ENCODE results near the gene ETV4. TPM values are rescaled to one million over a fixed set of nuclear protein-coding genes. Genes with fewer than 3 reads are reported as not detected.

ETV4 gene
- total RNA-seq, 1 donor from 2014 or later: 5.9 TPM

- peaks cover 6% of the 10 kb centered on the region for H3K36me3 Mint-ChIP-seq (ENCODE audit: unreplicated experiment)
- peak overlapping the region; percentile 94 for H3K27ac Mint-ChIP-seq (ENCODE audit: unreplicated experiment)
- no peaks in the 10 kb centered on the region for H3K9me3 Mint-ChIP-seq (ENCODE audit: unreplicated experiment)
- H3K27me3 Mint-ChIP-seq (ENCODE audit: unreplicated experiment): no peaks in the 10 kb centered on the region
- peaks cover 46% of the 10 kb centered on the region for H3K4me1 Mint-ChIP-seq (ENCODE audit: unreplicated experiment)
- no peak for DNase-seq (ENCODE audit: extremely low spot score, unreplicated experiment)
- TF ChIP-seq CTCF (IDR thresholded peaks at IDR 0.05): no peak
- H3K4me3 Mint-ChIP-seq (ENCODE audit: unreplicated experiment): peak overlapping the region; percentile 14
Measured at GRCh38 chr17:43531082-43531378, 15.1 kb downstream of the ETV4 start.

- peaks cover 6% of the 10 kb centered on the region for H3K36me3 Mint-ChIP-seq (ENCODE audit: unreplicated experiment)
- H3K27ac Mint-ChIP-seq (ENCODE audit: unreplicated experiment): peak overlapping the region; percentile 94
- TF ChIP-seq CTCF (IDR thresholded peaks at IDR 0.05): no peak
- no peaks in the 10 kb centered on the region for H3K27me3 Mint-ChIP-seq (ENCODE audit: unreplicated experiment)
- H3K4me3 Mint-ChIP-seq (ENCODE audit: unreplicated experiment): peak overlapping the region; percentile 42
- H3K4me1 Mint-ChIP-seq (ENCODE audit: unreplicated experiment): peaks cover 45% of the 10 kb centered on the region
- peak; percentile 89 for DNase-seq (ENCODE audit: extremely low spot score, unreplicated experiment)
- H3K9me3 Mint-ChIP-seq (ENCODE audit: unreplicated experiment): no peaks in the 10 kb centered on the region
Measured at GRCh38 chr17:43530288-43531081, 15.7 kb downstream of the ETV4 start.

GRCh38 chr17:43529947-43530287 lies 16.2 kb downstream of the ETV4 start:
- Mint-ChIP-seq H3K27me3 (ENCODE audit: unreplicated experiment) (no peaks in the 10 kb centered on the region), H3K36me3 (ENCODE audit: unreplicated experiment) (peaks cover 7% of the 10 kb centered on the region), H3K4me1 (ENCODE audit: unreplicated experiment) (peaks cover 45% of the 10 kb centered on the region), H3K27ac (ENCODE audit: unreplicated experiment) (peak overlapping the region; percentile 94), H3K4me3 (ENCODE audit: unreplicated experiment) (peak overlapping the region; percentile 42), H3K9me3 (ENCODE audit: unreplicated experiment) (no peaks in the 10 kb centered on the region)
- TF ChIP-seq CTCF (IDR thresholded peaks at IDR 0.05): no peak
- DNase-seq (ENCODE audit: extremely low spot score, unreplicated experiment): no peak

- Mint-ChIP-seq H3K4me3 (ENCODE audit: unreplicated experiment) (no peak overlapping the region), H3K4me1 (ENCODE audit: unreplicated experiment) (peaks cover 51% of the 10 kb centered on the region), H3K27ac (ENCODE audit: unreplicated experiment) (peak overlapping the region; percentile 94), H3K36me3 (ENCODE audit: unreplicated experiment) (peaks cover 13% of the 10 kb centered on the region), H3K9me3 (ENCODE audit: unreplicated experiment) (no peaks in the 10 kb centered on the region), H3K27me3 (ENCODE audit: unreplicated experiment) (no peaks in the 10 kb centered on the region)
- DNase-seq (ENCODE audit: extremely low spot score, unreplicated experiment): no peak
- no peak for TF ChIP-seq CTCF (IDR thresholded peaks at IDR 0.05)
Measured at GRCh38 chr17:43528988-43529814, 16.9 kb downstream of the ETV4 start.

- H3K4me1 Mint-ChIP-seq (ENCODE audit: unreplicated experiment): peaks cover 56% of the 10 kb centered on the region
- peak overlapping the region; percentile 57 for H3K27ac Mint-ChIP-seq (ENCODE audit: unreplicated experiment)
- H3K36me3 Mint-ChIP-seq (ENCODE audit: unreplicated experiment): peaks cover 16% of the 10 kb centered on the region
- H3K27me3 Mint-ChIP-seq (ENCODE audit: unreplicated experiment): no peaks in the 10 kb centered on the region
- H3K9me3 Mint-ChIP-seq (ENCODE audit: unreplicated experiment): no peaks in the 10 kb centered on the region
- TF ChIP-seq CTCF (IDR thresholded peaks at IDR 0.05): no peak
- no peak for DNase-seq (ENCODE audit: extremely low spot score, unreplicated experiment)
- H3K4me3 Mint-ChIP-seq (ENCODE audit: unreplicated experiment): no peak overlapping the region
Measured at GRCh38 chr17:43528319-43528987, 17.7 kb downstream of the ETV4 start.
